ENCODE data around the gene ACE. TPM values are rescaled to one million over a fixed set of nuclear protein-coding genes. Genes with fewer than 3 reads are reported as not detected.
A peak's percentile ranks its signal among the peaks of the same experiment; 100 is the strongest.

The ACE gene
- total RNA-seq, 6 experiments from 2014 or later: 1.6 to 2.1 (median 1.7) TPM

- Mint-ChIP-seq H3K4me3 (peak overlapping the region; percentile 57; the same call in 1 of the 2 replicates), H3K4me1 (ENCODE audit: low read depth) (peaks cover 15% of the 10 kb centered on the region), H3K9me3 (no peaks in the 10 kb centered on the region), H3K27ac (no peak overlapping the region), H3K36me3 (ENCODE audit: low read depth) (no peaks in the 10 kb centered on the region), H3K27me3 (ENCODE audit: insufficient read depth) (peaks cover 7% of the 10 kb centered on the region)
- no peak for DNase-seq
- TF ChIP-seq CTCF (IDR thresholded peaks at IDR 0.05): no peak
These were observed 32.4 kb upstream of the ACE start for GRCh38 chr17:63444457-63444856.

DNA sequence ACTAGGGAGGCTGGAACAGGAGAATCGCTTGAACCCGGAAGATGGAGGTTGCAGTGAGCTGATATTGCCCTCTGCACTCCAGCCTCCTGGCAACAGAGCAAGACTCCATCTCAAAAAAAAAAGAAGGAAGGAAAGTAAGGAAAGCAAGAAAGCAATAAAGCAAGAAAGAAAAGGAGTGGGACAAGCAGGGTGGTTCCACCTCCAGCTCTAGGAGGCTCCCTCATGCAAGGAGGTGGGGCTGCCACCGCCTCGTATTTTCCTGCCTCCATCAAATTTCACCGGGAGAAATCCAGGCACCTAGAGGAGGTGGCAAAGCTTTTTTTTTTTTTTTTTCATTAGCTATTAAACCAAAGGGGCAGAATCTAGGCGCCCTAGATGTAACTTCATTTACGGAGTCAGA, 31.8 kb upstream of the ACE start:
- no peak for DNase-seq
- Mint-ChIP-seq H3K4me3 (peak overlapping the region; percentile 57), H3K27me3 (ENCODE audit: insufficient read depth) (peaks cover 7% of the 10 kb centered on the region), H3K9me3 (no peaks in the 10 kb centered on the region), H3K27ac (peak overlapping the region; percentile 19), H3K4me1 (ENCODE audit: low read depth) (peaks cover 13% of the 10 kb centered on the region), H3K36me3 (ENCODE audit: low read depth) (no peaks in the 10 kb centered on the region)
- no peak for TF ChIP-seq CTCF (IDR thresholded peaks at IDR 0.05)

GRCh38 chr17:63445571-63445953, 31.3 kb upstream of the ACE start:
- no peak for DNase-seq
- Mint-ChIP-seq H3K4me1 (ENCODE audit: low read depth) (peaks cover 15% of the 10 kb centered on the region), H3K4me3 (peak overlapping the region; percentile 57; the same call in 1 of the 2 replicates), H3K27ac (no peak overlapping the region; the same call in 1 of the 2 replicates), H3K9me3 (no peaks in the 10 kb centered on the region), H3K27me3 (ENCODE audit: insufficient read depth) (peaks cover 6% of the 10 kb centered on the region), H3K36me3 (ENCODE audit: low read depth) (no peaks in the 10 kb centered on the region)
- no peak for TF ChIP-seq CTCF (IDR thresholded peaks at IDR 0.05)

GRCh38 chr17:63445954-63446752, 30.7 kb upstream of the ACE start, which contains the start of gene CYB561:
CYB561 (minus strand) TSS chr17:63446306; CDS start chr17:63437547, 8,759 bp downstream.
- Mint-ChIP-seq H3K4me1 (ENCODE audit: low read depth) (peaks cover 17% of the 10 kb centered on the region), H3K9me3 (no peaks in the 10 kb centered on the region), H3K27me3 (ENCODE audit: insufficient read depth) (peaks cover 6% of the 10 kb centered on the region), H3K36me3 (ENCODE audit: low read depth) (no peaks in the 10 kb centered on the region), H3K4me3 (peak within 1 kb of the TSS; percentile 57), H3K27ac (peak within 1 kb of the TSS; percentile 19)
- peak; percentile 77 for TF ChIP-seq CTCF (IDR thresholded peaks at IDR 0.05)
- DNase-seq: no peak

GRCh38 chr17:63446753-63447470, 29.9 kb upstream of the ACE start:
- H3K4me3 Mint-ChIP-seq: peak overlapping the region; percentile 9; the same call in 1 of the 2 replicates
- no peak for TF ChIP-seq CTCF (IDR thresholded peaks at IDR 0.05)
- no peaks in the 10 kb centered on the region for H3K36me3 Mint-ChIP-seq (ENCODE audit: low read depth)
- H3K9me3 Mint-ChIP-seq: no peaks in the 10 kb centered on the region
- peaks cover 17% of the 10 kb centered on the region for H3K4me1 Mint-ChIP-seq (ENCODE audit: low read depth)
- peaks cover 6% of the 10 kb centered on the region for H3K27me3 Mint-ChIP-seq (ENCODE audit: insufficient read depth)
- no peak for DNase-seq
- peak overlapping the region; percentile 5; the same call in 1 of the 2 replicates for H3K27ac Mint-ChIP-seq

Measured in HFFc6 (cell line).